Thyroid gland (tissue), 4 donors: ENCODE measurements around the gene CCDC149. TPM values are rescaled to one million over a fixed set of nuclear protein-coding genes. Genes with fewer than 3 reads are reported as not detected.
"Not testable (repeated sequence)": the region's sequence is repeated elsewhere in the genome, so short reads cannot be mapped to it uniquely, and the experiment has no call there.

ENCODE experiments used
- DNase-seq, 2 donors: peaks; one replicate each; pipeline ENCODE4 v3.0.0-alpha.2; 2019
- H3K27ac ChIP-seq, 3 donors: fragments of 200-600 bp; sonication (generic); 1 replicate in 2 of 3; 2 replicates in 1 of 3; pipeline ENCODE4 v1.5.1; 2016 to 2019; ENCODE audit warnings: mild to moderate bottlenecking in 1 of 3, moderate library complexity in 1 of 3
- H3K27me3 ChIP-seq: fragments of 200-600 bp; sonication (generic); one replicate; pipeline ENCODE4 v1.5.1; 2019
- H3K36me3 ChIP-seq, 2 donors: fragments of 200-600 bp; sonication (generic); one replicate each; pipeline ENCODE4 v1.5.1; 2016 to 2019
- H3K4me1 ChIP-seq, 2 donors: fragments of 200-600 bp; sonication (generic); one replicate each; pipeline ENCODE4 v1.5.1; 2017 to 2019
- H3K4me3 ChIP-seq, 3 donors: fragments of 200-600 bp; sonication (generic); replicated peaks in 1 of 3; 1 replicate in 2 of 3; 2 replicates in 1 of 3; pipeline ENCODE4 v1.5.1; 2016; ENCODE audit warnings: mild to moderate bottlenecking in 1 of 3
- H3K9me3 ChIP-seq: fragments of 200-600 bp; sonication (generic); one replicate; pipeline ENCODE4 v1.5.1; 2017
- POLR2A ChIP-seq, 2 donors: fragments of 450-650 bp; IDR thresholded peaks; one replicate each; pipeline ENCODE4 v1.6.1; 2017; ENCODE audit warnings: antibody characterized with exemption in 2 of 2, mild to moderate bottlenecking in 2 of 2, moderate library complexity in 1 of 2
- WGBS, 2 donors: methylation state at CpG; one replicate each; pipeline ENCODE4 v1.1.5; 2017; 5-methylcytosine and 5-hydroxymethylcytosine counted together
- intact Hi-C: fragments of 100-400 bp; cut with DNase I; formaldehyde crosslinking; loops from one replicate; pipeline ENCODE4 v1.15.1; 2023
- total RNA-seq, 4 donors: library from RNA; depleted of rRNA; stranded (reverse); fragments of >200 nt; gene quantifications; one replicate each; pipeline ENCODE4 v1.2.3, GENCODE V29; 2016
- TF ChIP-seq, protein P1 (sequence below), 6 experiments: fragments of 200-600 bp in 3 of 6; fragments of 450-650 bp in 3 of 6; sonication (generic) in 3 of 6; IDR thresholded peaks; one replicate each; pipeline ENCODE4 v1.5.1; 2016 to 2019; ENCODE audit warnings: antibody characterized with exemption in 6 of 6, mild to moderate bottlenecking in 2 of 6, inconsistent platforms in 1 of 6, moderate library complexity in 1 of 6

CCDC149 gene
- total RNA-seq, 4 donors from 2014 or later: 19.3 to 29.2 (median 21.8) TPM

DNA sequence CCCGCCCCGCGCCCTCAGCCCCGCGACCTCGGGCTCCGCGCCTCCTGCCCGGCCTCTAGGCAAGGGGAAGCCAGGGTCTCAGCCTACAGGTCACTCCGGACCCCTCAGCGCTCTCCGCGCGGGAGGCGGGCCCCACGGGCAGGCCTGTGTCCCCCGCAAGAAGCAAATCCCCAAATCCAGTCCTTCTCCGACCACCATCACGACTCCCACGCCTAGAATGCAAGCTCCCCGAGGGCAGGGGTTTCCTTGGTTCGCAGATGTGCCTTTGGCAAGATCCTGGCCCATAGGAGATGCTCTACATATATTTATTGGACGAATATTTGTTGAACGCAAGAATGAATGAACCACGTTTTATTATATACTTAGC lies 260 bp upstream of the CCDC149 start:
- no peaks in the 10 kb centered on the region for H3K27me3 ChIP-seq
- 36 to 38% methylated on average over 15 to 16 of the region's 25 CpGs for WGBS, 2 donors
- peak overlapping the region in 2 of 3 donors; percentile 26 to 50 for H3K4me3 ChIP-seq
- TF ChIP-seq, protein P1, sequence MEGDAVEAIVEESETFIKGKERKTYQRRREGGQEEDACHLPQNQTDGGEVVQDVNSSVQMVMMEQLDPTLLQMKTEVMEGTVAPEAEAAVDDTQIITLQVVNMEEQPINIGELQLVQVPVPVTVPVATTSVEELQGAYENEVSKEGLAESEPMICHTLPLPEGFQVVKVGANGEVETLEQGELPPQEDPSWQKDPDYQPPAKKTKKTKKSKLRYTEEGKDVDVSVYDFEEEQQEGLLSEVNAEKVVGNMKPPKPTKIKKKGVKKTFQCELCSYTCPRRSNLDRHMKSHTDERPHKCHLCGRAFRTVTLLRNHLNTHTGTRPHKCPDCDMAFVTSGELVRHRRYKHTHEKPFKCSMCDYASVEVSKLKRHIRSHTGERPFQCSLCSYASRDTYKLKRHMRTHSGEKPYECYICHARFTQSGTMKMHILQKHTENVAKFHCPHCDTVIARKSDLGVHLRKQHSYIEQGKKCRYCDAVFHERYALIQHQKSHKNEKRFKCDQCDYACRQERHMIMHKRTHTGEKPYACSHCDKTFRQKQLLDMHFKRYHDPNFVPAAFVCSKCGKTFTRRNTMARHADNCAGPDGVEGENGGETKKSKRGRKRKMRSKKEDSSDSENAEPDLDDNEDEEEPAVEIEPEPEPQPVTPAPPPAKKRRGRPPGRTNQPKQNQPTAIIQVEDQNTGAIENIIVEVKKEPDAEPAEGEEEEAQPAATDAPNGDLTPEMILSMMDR (IDR thresholded peaks at IDR 0.05): no peak
- TF ChIP-seq POLR2A (IDR thresholded peaks at IDR 0.05): no peak
- peak overlapping the region; percentile 86 to 90 (median 90) for H3K27ac ChIP-seq
- peaks cover 7 to 13% of the 10 kb centered on the region in 2 donors for H3K36me3 ChIP-seq
- no peak for DNase-seq
- H3K4me1 ChIP-seq: peaks cover 13 to 15% of the 10 kb centered on the region in 2 donors
- intact Hi-C loops: loop anchor here (5.0 to 10.0 kb wide), 2 partner anchors 64 to 118 kb away; partner anchors contain the start of gene SOD3
- H3K9me3 ChIP-seq: no peaks in the 10 kb centered on the region

DNA sequence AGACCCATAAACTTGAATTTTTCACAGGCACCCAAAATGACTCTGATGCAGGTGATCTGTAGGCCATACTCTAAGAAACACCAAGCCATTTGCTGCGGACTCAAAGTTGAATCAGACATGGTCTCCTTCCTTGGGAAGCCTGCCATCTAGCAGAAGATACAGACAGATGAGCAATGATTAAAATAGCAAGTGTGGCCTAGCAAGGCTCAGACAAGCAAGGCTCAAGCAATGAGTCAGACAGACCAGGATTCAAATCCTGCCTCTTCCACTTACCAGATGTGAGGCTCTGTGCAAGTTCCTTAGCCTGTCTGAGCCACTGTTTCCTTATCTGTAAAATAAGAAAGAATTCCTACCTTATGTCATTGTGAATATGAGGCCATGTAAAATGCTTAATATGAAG lies 2.3 kb downstream of the CCDC149 start:
- Histone ChIP-seq H3K36me3 (peaks cover 7 to 13% of the 10 kb centered on the region in 2 donors), H3K4me1 (peaks cover 13 to 15% of the 10 kb centered on the region in 2 donors), H3K9me3 (no peaks in the 10 kb centered on the region), H3K27ac (no peak overlapping the region), H3K27me3 (no peaks in the 10 kb centered on the region), H3K4me3 (no peak overlapping the region)
- no peak for TF ChIP-seq POLR2A (IDR thresholded peaks at IDR 0.05)
- TF ChIP-seq, protein P1 (IDR thresholded peaks at IDR 0.05): no peak
- no peak for DNase-seq
- intact Hi-C loops: loop anchor here (5.0 to 10.0 kb wide), 2 partner anchors 67 to 116 kb away; partner anchors contain the start of gene SOD3
- WGBS, 2 donors: 100% methylated on average over 1 of the region's 1 CpG

DNA sequence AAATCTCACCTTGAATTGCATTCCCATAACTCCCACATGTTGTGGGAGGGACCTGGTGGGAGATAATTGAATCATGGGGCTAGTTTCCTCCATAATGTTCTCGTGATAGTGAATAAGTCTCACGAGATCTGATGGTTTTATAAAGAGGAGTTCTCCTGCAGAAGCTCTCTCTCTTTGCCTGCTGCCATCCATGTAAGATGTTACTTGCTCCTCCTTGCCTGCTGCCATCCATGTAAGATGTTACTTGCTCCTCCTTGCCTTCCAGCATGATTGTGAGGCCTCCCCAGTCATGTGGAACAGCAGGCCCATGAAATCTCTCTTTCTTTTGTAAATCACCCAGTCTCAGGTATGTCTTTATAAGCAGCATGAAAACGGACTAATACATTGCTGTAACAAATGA lies 3.2 kb downstream of the CCDC149 start:
- intact Hi-C loops: loop anchor here (5.0 to 10.0 kb wide), 2 partner anchors 68 to 115 kb away; partner anchors contain the start of gene SOD3

DNA sequence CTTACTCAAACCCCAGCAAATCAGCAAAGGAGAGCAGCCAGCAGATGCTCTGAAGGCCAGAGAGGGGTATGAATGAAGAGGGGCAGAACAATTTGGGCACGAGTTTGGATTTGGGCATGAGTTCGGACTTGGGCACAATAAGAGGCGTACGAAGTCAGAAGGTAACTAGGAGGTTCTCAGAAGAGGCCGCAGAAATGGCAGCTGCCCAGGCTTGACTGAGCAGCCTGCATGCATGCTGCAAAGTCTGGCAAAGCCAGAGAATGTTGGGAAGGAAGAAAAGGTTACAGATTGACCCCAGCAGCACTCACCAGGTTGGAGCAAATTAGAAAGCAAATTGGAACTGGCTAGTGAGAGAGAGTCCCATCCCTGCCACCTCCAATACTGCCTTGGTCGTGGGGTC lies 15.2 kb downstream of the CCDC149 start:
- Histone ChIP-seq H3K36me3 (no peaks in the 10 kb centered on the region), H3K4me1 (no peaks in the 10 kb centered on the region), H3K9me3 (no peaks in the 10 kb centered on the region), H3K27ac (no peak overlapping the region), H3K4me3 (no peak overlapping the region), H3K27me3 (no peaks in the 10 kb centered on the region)
- 84 to 94% methylated on average over 6 of the region's 6 CpGs for WGBS, 2 donors
- intact Hi-C loops: no loop called here
- TF ChIP-seq, protein P1 (IDR thresholded peaks at IDR 0.05): no peak
- TF ChIP-seq POLR2A (IDR thresholded peaks at IDR 0.05): no peak
- DNase-seq: no peak

More for the DNA sequence above, 3.2 kb downstream of the CCDC149 start:
- H3K4me3 ChIP-seq, DNase-seq, H3K9me3 ChIP-seq, H3K27me3 ChIP-seq, H3K27ac ChIP-seq: not testable (repeated sequence)
- H3K36me3 ChIP-seq: peaks cover 7 to 13% of the 10 kb centered on the region in 2 donors
- 96 to 98% methylated on average over 3 of the region's 3 CpGs for WGBS, 2 donors
- H3K4me1 ChIP-seq: peaks cover 13 to 15% of the 10 kb centered on the region in 2 donors

DNA sequence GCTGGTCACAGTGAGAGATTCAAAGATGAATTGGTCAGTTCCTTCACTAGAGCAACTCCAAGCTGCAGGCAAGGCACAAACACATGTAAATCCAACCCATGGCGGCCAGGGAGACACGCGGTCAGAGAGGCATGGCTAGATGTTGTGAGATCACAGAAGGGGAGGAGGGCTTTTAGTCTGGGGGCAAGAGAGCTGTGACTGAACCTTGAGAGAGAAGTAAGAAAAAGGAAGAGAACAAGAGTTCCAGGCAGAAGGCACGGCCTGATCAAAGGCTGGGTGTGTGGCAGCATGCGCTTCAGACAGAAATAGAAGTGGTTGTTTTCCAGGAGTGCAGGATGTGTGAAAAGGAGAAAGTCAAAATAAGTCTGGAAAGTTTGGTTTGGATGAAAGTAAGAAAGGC lies 15.9 kb downstream of the CCDC149 start:
- WGBS, 2 donors: 85 to 86% methylated on average over 5 of the region's 5 CpGs
- H3K36me3 ChIP-seq: no peaks in the 10 kb centered on the region
- intact Hi-C loops: no loop called here
- H3K9me3 ChIP-seq: no peaks in the 10 kb centered on the region
- no peak for DNase-seq
- H3K4me3 ChIP-seq: no peak overlapping the region
- TF ChIP-seq, protein P1 (IDR thresholded peaks at IDR 0.05): no peak
- no peak for TF ChIP-seq POLR2A (IDR thresholded peaks at IDR 0.05)
- no peaks in the 10 kb centered on the region for H3K27me3 ChIP-seq
- no peak overlapping the region for H3K27ac ChIP-seq
- no peaks in the 10 kb centered on the region for H3K4me1 ChIP-seq
